Fibroblast of pulmonary artery (primary cell): Measurements from ENCODE around the gene PTGES3L.
A peak's percentile ranks its signal among the peaks of the same experiment; 100 is the strongest.
"Not testable (repeated sequence)": the region's sequence is repeated elsewhere in the genome, so short reads cannot be mapped to it uniquely, and the experiment has no call there.

Source experiments
- DNase-seq: peaks from one replicate; pipeline ENCODE4 v3.0.0-alpha.2; 2010; ENCODE audit warnings: low read depth
- H3K4me3 ChIP-seq: replicated peaks from 2 replicates; pipeline ENCODE4 v1.5.1; 2011; ENCODE audit warnings: low read depth, mild to moderate bottlenecking, control low read depth, low read length, moderate library complexity
- TF ChIP-seq, protein P1 (sequence below): IDR thresholded peaks from 2 replicates; pipeline ENCODE4 v1.5.1; 2011; ENCODE audit warnings: mild to moderate bottlenecking, control low read depth, low read length, inconsistent platforms; ENCODE audit errors: missing control alignments

Gene PTGES3L

DNA sequence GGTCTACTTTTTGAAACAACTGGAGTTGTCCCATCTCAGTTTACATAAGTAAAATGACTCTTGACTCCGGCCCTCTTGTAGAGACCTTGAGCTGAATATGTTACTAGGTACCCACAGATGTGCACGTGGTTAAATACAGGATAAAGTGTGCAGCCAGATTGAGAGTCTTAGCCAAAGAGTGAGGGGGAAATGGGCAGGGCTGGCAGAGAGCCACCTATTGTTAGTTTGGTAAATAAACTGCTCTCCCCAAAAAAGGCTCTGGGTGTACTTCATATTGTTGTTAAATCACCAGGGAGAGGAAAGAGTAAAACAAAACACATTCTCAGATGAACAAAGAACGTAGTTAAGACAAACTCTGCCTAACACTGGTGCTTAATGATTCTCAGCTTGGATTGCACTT, 59.0 kb downstream of the PTGES3L start:
- no peak overlapping the region for H3K4me3 ChIP-seq
- TF ChIP-seq, protein P1, sequence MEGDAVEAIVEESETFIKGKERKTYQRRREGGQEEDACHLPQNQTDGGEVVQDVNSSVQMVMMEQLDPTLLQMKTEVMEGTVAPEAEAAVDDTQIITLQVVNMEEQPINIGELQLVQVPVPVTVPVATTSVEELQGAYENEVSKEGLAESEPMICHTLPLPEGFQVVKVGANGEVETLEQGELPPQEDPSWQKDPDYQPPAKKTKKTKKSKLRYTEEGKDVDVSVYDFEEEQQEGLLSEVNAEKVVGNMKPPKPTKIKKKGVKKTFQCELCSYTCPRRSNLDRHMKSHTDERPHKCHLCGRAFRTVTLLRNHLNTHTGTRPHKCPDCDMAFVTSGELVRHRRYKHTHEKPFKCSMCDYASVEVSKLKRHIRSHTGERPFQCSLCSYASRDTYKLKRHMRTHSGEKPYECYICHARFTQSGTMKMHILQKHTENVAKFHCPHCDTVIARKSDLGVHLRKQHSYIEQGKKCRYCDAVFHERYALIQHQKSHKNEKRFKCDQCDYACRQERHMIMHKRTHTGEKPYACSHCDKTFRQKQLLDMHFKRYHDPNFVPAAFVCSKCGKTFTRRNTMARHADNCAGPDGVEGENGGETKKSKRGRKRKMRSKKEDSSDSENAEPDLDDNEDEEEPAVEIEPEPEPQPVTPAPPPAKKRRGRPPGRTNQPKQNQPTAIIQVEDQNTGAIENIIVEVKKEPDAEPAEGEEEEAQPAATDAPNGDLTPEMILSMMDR = no peak
- DNase-seq = peak; percentile 41

DNA sequence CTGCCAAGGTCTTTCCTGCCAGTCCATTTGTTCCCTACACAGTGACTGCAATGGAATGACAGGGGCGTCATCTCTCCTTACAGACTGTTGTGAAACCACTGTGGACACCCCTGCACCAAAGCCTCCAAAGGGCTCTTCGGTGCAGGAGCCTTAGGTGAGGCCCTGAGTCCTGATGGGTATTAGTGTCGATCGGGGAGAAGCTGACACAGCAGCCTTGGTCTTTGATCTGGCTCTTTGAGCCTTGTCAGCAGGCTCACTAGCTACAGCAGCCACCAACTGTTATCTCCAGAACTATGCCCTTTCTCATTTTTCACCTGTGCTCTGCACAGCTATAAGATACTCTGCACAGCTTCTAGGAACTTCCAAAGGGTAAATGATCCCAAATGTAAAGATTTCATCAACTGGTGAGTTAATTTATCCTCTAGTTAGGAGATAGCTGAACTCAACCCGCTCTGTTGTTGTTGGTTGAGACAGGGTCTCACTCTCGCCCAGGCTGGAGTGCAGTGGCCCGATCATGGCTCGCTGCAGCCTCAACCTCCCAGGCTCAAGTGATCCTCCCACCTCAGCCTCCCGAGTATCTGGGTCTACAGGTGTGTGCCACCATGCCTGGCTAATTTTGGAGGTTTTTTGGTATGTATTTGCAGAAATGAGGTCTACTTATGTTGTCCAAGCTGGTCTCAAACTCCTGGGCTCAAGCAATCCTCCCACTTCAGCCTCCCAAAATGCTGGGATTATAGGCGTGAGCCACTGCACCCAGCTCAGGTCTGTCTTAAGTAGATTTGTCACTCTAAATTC, 59.6 kb downstream of the PTGES3L start:
- no peak overlapping the region for H3K4me3 ChIP-seq
- DNase-seq = no peak
- TF ChIP-seq, protein P1 = no peak

DNA sequence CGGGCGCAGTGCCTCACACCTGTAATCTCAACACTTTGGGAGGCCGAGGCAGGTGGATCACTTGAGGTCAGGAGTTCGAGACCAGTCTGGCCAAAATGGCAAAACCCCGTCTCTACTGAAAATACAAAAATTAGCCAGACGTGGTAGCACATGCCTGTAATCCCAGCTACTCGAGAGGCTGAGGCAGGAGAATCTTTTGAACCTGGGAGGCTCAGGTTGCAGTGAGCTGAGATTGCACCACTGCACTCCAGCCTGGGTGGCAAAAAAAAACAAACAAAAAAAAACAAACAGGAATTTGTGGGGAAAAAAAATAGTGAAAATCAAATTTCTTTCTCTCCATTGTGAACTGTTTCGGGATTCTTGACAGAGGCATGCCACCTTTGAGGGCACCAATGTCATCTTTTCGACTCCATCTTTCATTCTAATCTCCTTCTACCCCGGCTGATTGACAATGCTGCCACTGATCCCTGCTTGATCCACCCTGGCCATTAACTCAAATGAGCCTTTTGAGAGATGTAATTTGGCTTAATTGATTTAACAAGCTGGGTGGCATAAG, 60.3 kb downstream of the PTGES3L start:
- not testable (repeated sequence) for H3K4me3 ChIP-seq, DNase-seq

DNA sequence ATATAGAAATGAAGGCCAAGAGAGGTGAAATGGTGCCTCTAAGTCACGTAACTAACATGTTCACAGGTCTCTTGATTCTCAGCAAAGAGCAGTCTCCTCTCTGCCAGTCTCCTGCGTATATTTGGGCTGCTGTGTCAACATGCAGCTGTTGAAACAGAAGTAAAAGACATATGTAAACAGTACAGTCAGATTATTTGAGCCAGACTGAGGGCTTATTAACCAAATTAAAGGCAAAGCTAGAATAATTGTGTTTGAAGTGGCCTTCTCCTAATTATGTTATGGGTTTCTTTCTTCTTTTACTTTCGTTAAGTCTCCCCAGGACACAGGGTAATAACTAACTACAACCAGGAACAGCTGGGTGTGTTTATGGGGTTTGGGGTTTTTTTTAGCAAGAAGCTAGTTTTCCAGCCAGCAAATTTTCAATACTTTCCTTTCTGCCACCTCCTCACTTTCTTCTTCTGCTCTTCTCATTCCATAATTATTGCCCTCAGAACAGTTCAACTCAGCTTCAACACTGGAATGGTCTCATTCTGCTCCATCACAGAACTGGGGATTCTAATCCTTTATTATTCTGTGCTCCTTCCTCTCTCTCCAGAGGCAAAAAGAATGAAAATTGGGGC, 60.9 kb downstream of the PTGES3L start:
- TF ChIP-seq, protein P1 = no peak
- no peak overlapping the region for H3K4me3 ChIP-seq
- no peak for DNase-seq
